ENCODE data around the gene NOS3.
A peak's percentile ranks its signal among the peaks of the same experiment; 100 is the strongest.

Gene NOS3

GRCh38 chr7:151060416-151061212 lies 69.8 kb downstream of the NOS3 start:
- DNase-seq, result peak; percentile 51

GRCh38 chr7:151061213-151062110 lies 70.6 kb downstream of the NOS3 start:
- DNase-seq, result no peak

- DNase-seq, result no peak
These were observed 71.2 kb downstream of the NOS3 start for GRCh38 chr7:151062111-151062398.

GRCh38 chr7:151062399-151063211 lies 71.8 kb downstream of the NOS3 start:
- DNase-seq, result peak; percentile 85

- DNase-seq, result no peak
These were observed 72.4 kb downstream of the NOS3 start for GRCh38 chr7:151063212-151063561.
